HG02571 (cell line): ENCODE measurements around the gene TRPC4AP.
"Not testable (repeated sequence)": the region's sequence is repeated elsewhere in the genome, so short reads cannot be mapped to it uniquely, and the experiment has no call there.

Experiments
- ATAC-seq: cut with Tn5 transposase; IDR thresholded peaks from one replicate; pipeline ENCODE4 v1.9.1; 2021; ENCODE audit warnings: mild to moderate bottlenecking, moderate library complexity; ENCODE audit not compliant: unreplicated experiment

Gene TRPC4AP

DNA sequence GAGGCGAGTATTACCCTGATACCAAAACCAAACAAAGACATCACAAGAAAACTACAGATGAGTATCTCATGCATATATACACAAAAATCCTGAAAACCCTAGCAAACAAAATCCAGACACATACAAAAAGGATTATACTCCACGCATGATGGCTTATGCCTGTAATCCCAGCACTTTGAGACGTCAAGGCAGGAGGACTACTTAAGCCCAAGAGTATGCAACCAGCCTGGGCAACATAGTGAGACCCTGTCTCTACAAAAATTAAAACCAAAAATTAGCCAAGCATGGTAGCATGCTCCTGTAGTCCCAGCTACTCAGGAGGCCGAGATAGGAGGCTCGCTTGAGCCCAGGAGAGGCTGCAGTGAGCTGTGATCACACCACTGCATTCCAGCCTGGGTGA, 32.4 kb downstream of the TRPC4AP start:
- no peak for ATAC-seq

DNA sequence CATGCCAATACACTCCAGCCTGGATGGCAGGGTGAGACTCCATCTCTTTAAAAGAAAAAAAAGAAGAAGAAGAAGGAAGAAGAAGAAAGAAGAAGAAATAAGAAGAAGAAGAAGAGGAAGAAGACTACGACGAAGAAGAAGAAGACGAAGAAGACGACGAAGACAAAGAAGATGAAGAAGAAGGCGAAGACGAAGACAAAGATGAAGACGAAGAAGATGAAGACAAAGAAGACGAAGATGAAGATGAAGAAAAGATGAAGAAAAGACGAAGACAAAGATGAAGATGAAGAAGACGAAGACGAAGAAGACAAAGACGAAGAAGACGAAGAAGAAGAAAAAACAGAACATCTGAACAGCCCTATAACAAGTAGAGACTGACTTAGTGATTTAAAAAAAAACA, 33.0 kb downstream of the TRPC4AP start:
- ATAC-seq, result no peak

DNA sequence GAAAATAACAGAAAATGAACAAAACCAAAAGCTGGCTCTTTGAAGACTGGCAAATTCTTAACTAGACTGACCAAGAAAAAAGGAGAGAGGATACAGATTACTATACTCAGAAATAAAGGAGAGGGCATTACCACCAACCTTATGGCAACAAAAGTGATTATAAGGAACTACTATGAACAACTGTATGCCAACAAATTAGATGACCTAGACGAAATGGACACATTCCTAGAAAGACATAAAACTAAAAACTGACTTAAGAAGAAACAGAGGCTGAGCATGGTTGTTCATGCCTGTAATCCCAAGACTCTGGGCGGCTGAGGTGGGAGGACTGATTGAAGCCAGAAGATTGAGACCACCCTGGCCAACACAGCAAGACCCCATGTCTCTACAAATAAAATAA, 33.5 kb downstream of the TRPC4AP start:
- ATAC-seq, result no peak

DNA sequence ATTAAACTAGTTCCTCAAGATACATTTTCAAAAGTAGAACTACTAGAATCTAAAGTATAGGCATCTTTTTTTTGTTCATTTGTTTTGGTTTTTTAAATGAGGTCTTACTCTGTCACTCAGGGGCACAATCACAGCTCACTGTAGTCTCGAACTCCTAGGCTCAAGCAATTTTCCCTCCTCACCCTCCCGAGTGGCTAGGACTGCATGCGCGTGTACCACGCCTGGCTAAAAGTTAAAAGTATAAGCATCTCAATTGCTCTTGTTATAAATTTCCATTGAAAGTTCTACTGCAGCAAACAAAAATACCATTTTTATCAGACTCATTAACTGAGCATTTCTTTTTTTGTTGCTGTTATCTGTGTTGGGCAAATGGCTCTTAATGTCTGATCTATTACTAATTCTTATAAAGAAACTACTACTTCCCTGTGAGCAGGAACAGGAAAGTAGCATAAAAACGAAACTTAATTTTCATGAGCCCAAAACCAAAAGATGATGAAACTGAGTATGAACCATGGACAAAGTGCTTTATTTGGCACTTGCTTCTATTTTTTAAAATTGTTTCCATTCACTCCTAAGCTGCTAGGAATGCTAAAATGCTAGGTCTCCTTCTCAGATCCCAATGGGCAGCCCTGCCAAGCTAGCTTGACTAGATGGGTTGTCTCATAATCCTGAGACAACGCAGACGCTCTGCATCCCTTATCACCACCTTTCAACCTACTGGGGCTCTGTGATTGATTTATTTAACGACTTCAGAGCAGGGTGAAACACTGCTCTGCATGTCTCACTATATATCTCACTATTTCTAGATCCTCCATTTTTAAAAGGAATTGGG, 36.9 kb downstream of the TRPC4AP start:
- no peak for ATAC-seq

DNA sequence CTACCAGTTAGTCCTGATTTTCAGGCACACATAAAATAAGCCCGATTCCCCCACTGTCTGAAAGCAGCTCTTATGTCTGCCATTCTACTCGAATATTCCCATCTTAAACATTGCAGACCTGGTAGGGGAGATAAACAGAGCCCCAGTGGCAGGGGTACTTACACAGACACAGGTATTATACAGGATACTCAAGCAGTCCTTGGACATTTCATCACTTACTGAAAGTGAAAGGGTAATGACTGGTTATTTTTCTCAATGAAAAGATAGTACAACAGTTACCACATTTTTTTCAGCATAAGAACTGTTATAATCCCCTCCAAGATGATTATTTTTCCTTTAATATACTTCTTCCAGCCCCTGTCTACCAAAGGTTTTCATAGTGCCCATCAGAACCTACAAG, 37.8 kb downstream of the TRPC4AP start:
- no peak for ATAC-seq

DNA sequence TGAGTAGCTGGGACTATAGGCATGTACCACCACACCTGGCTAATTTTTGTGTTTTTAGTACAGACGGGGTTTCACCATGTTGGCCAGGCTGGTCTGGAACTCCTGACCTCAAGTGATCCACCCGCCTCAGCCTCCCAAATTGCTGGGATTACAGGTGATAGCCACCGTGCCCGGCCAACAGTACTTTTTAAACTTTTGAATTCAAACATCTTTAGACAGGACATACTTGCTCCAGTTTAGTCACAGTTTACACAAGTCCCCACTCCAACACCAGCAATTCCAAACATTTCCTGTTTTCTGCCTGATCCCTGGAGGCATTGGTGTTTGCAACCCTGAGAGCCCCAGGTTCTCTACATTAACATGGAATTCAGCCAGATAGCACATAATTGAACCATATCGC, 40.0 kb downstream of the TRPC4AP start:
- not testable (repeated sequence) for ATAC-seq

DNA sequence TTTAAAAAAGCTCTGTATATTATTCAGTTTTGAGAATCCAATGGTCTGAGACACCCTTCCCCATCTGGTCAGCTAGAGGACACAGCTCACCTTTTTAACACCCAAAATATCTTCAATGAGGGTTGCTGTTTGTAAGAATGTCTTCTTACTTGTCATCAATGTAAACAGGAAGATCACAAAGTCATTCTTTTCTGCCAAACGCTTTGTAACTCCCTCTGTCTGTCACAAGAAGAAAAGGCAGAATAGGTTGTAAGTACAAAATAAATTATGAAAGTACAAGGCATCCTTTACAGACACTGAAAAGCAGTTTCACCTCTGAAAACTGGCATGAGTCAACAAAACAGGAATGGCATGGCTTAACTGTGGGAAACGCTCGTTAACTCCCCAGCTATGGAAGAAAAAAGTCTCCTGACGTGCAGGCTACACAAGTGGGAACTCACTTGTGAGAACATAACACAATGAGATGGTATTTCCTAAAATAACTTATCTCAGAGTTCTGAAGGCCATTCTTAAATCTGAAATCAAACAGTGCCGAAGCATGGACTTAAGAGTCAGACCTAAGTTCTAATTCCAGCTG, 42.7 kb downstream of the TRPC4AP start:
- no peak for ATAC-seq

DNA sequence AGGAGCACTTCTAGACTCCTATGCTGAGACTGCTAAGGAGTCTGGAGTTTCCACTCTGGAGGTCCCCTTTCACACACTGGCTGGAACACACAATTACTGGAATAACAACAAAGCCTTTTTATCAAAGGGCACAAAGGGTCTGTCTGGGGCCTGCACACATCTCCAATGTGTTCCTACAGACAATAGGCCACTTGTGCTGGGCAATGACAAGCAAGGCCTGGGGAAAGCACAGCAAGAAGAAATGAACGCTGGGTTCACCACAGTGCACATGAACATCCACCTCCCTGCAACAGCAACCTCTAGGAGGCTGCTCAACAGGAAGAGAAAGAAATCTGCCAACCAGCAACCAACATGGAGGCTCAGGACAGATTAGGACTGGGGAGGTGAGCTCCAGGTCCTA, 43.9 kb downstream of the TRPC4AP start:
- no peak for ATAC-seq

DNA sequence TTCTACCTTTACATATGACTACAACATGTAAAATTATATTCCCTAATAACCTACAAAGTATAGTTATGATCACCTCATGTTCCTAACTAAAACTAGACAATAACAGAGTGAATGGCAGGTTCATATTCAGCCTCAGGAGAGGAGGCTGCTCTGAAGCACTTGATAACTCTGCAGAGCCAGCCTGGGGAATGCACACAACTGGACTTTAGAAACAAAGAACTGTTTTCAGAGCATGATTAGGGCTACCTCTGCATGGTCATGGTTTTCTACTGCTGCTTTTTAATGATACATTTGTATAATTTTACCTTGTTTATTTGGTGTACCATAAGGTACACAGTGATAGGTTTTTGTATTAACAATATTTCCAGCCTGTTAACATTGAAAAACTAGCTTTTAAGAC, 50.3 kb downstream of the TRPC4AP start:
- ATAC-seq, result no peak

DNA sequence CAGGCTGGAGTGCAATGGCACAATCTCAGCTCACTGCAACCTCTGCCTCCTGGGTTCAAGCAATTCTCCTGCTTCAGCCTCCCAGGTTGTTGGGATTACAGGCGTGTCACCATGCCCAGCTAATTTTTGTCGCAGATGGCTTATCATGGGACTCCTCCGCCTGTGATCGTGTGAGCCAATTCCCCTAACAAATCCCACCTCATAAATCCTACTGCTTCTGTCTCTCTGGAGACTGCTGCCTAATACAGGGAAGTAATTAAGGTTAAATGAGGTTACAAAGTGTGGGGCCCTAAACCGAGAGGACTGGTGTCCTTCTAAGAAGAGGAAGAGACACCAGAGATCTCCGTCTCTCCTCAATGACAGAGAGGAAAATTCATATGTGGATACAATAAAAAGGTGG, 52.0 kb downstream of the TRPC4AP start:
- ATAC-seq, result no peak

DNA sequence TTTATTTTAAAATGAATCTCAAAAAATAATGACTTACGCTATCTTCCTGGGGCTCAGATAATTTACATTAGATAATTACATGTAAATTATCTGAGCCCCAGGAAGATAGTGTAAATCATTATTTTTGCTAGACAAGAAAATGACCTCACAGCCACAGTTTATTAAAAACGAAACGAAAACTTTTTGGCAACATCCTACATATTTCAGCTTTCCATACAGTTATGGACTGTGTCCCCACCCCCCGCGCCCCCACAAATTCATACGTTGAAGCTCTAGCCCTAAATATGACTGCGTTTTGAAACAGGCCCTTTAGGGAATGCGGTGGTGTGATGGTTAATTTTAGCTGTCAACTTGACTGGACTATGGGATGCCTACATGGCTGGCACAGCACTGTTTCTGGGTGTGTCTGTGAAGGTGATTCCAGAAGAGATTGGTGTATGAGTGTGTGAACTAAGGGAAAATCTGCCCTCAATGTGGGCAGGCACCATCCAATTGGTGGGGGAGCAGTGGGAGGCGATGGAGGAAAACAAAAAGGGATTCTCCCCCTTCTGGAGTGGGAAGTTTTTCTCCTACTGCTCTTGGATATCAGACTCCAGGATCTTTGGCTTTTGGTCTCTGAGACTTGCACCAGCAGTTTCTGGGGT, 52.6 kb downstream of the TRPC4AP start:
- ATAC-seq, result no peak

DNA sequence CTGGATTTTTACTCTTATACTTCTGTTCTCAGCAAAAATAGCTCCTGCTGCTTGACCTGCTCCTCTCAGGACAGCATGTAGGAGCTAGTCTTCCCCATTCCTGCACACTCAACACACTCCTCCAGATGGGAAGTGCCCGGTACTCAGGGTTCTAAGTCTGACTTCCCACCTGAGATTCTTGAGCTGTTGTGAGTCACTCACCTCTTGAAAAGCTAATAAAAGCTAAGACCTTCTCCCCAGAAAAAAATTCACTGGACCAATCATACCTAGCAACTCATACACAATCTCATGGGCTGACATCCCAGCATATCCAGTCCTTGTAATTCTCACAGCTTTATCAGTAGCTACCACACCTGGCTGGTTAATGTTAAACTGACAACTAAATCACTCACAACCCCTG, 53.5 kb downstream of the TRPC4AP start:
- no peak for ATAC-seq

DNA sequence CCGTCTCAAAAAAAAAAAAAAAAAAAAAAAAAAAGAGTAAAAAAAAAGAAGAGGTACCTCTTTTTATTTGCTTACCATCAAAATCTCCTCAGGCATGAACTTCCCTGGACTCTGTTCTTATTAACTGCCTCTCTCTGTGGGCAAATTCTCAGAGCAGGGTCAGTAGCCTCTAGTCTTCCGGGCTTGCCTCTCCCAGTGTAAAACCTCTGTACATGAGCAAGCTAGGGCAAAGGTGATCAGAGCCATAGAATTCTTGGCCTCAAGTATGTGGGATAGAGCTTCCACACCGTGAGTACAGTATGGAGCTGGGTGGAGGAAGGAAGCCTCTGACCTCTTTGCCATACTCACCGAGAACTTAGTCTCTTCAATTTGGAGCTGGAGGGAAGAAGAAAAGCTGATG, 58.5 kb downstream of the TRPC4AP start:
- ATAC-seq, result no peak

DNA sequence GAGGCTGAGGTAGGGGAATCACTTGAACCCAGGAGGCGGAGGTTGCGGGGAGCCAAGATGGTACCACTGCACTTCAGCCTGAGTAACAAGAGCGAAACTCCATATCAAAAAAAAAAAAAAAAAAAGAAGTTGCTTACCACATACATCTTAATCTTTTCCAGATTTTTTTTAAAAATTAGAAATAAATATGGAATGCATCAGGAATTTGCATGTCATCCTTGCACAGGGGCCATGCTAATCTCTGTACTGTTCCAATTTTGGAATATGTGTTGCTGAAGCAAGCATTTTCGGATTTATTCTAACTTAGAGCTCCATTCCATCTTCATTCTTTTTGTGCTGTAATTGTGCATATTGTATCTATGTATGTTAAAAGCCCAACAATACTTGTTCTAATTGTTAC, 62.5 kb downstream of the TRPC4AP start:
- ATAC-seq, result no peak

DNA sequence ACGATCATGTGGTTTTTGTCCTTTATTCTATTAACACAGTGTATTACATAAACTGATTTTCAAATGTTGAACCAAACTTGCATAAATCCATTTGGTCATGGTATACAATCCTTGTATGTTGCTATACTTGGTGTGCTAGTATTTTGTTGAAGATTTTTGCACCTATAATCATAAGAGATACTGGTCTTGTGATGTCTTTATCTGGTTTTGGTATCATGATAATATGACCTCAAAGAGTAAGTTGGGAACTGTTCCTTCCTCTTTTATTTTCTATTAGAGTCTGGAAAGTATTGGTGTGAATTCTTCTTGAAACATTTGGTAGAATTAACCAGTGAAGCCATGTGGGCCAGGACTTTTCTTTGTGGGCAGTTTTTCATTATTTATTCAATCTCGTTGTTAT, 65.3 kb downstream of the TRPC4AP start:
- ATAC-seq, result no peak

DNA sequence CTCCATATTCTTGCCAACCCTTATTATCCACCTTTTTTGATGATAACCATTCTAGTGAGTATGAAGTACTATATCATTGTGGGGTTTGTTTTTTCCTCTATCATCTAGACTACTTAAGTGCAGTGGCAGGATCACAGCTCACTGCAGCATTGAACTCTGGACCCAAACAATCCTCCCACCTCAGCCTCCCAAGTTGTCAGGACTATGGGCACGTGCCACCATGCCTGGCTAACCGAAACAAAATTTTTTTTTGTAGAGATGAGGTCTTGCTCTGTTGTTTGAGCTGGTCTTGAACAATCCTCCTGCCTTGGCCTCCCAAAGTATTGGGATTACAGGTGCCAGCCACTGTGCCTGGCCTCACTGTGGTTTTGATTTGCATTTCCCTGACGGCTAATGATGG, 67.5 kb downstream of the TRPC4AP start:
- no peak for ATAC-seq

DNA sequence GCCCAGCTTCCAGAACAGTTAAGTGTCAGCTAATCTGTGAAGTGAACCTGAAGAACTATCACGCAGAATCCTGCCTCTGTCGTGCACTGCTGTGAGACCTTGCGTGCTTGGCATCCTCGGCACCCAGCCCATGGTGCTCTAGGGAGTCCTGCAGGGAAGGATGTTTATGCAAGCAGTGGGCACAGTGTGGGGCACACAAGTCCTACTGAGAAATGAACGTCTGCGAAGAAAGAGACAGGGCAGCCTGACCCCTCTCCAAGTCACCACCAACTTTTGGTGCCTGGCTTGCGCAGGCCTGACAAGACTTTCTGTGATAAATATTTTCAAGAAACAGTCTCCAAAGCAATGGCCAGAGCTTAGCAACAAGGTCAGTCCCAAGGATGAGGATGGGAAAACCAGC, 69.0 kb downstream of the TRPC4AP start:
- no peak for ATAC-seq

DNA sequence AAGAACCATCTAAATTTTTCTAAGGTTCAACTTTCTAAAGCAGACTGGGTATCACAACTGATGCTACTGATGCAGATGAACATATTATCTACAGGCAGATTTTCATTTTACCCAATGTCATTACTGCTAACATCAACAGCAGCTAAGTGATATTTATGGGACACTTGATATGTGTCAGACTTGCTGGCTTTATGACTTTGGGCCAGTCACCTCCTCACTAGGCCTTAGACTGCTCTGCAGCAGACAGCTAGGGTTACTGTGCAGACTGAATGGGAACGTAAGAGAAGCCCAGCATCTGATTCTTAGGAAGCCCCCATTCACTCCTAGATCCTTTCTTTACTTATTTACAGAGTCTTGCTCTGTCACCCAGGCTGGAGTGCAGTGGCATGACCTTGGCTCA, 70.8 kb downstream of the TRPC4AP start:
- no peak for ATAC-seq

DNA sequence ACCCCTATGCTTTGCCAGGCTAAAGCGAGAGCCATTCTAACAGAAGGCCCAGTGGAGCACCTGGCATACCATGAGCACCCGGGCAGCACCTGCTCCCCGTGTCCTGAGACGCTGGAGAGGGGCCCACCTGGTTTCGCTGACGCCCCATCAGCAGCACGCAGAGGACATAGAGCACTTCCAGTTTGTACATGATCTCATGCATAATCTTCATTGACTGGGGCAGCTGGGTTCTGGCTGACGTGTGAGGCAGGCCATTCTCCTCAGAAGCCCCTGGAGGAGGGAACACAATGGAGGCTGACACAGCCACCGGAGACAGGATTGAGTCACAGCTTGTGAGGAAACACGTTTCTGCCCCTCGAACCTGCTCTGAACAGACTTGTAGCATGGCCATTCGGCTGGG, 71.5 kb downstream of the TRPC4AP start:
- no peak for ATAC-seq

DNA sequence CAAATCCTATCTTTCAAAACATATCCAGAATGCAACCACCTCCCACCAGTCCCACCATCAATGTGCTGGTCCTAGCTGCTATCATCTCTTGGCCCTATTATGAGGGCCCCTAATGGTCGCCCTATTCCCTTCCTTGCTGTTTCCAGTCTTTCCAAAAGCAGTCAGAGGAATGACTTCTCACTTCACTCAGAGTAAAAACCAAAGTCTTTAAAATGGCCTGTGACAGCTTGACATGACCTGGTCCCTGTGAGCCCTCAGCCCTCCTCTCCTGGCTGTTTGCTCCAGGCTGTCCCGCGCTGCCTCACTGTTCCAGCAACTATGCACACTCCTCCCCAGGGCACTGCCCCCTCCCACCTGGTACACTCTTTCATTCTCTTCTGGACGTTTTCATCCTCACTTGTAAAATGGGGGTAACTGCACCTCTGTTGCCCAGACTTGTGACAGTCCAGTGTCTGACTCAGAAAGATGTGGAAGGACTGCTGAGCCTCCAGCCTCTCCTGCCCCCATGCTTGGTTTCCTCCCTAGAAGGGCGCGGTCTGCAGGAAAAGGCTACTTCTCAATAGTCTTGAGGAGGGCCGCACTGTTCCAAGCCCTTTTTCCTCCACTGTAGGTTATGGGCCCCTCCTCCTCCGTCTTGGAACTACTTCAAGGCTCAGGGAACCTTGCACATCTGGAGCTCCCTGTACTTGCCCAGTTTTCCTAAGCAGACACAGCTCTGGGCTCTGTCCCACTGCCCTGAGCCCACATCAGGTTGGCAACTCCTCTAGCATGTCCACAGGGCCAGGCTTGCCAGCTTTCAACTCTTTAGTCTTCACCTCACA, 72.3 kb downstream of the TRPC4AP start:
- no peak for ATAC-seq

DNA sequence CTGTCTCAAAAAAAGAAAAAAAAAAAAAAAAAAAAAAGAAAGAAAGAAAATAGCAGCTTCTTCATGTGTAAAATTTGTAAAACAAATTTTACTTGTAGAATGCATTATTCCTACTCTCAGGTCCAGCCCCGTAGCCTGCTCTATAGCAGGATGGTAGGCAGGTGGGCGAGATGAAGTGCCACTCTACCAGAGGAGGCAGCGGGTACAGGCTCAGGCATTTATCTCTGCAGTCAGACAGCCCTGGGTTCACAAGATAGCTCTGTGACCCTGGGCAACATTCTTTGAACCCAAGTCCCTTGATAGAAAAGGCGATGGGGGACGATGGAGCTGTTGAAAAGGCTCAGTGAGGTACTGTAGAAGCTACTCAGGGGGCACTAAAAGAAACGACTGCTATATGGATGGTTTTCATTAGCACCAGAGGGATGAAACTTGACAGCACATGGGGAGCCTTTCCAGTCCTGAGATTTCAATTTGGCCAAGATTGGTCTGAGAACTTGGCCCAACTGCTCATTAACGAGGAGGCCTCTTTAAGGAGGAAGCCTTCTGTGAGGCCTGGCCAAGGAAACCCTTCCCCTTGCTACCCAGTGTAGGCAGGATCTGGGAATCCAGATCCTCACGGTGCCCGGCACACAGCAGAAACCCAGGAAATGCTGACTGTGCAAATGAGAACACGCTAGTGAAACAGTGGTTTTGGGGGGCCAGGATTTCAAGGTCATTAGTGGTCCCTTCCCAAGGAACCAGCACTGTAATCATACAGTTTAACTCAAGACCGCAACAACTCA, 73.8 kb downstream of the TRPC4AP start:
- no peak for ATAC-seq
